Prostate gland (tissue), 2 donors: ENCODE measurements around the gene CCDC85A.

Source experiments
- CTCF ChIP-seq, 4 experiments: fragments of 200-600 bp in 2 of 4; fragments of 450-650 bp in 2 of 4; sonication (generic) in 2 of 4; IDR thresholded peaks; 1 replicate in 3 of 4; 2 replicates in 1 of 4; pipeline ENCODE4 v1.5.1; 2016 to 2019; ENCODE audit warnings: antibody characterized with exemption in 4 of 4, mild to moderate bottlenecking in 2 of 4, moderate library complexity in 2 of 4
- POLR2AphosphoS5 ChIP-seq: sonication (generic); formaldehyde crosslinking; IDR thresholded peaks from one replicate; pipeline ENCODE4 v1.6.1; 2017; ENCODE audit warnings: antibody characterized with exemption

- TF ChIP-seq POLR2AphosphoS5 (no peak), CTCF (IDR thresholded peaks at IDR 0.05) (no peak)
These were observed 1.4 kb upstream of the CCDC85A start for GRCh38 chr2:56182420-56182819.
